ENCODE data around the gene SLX4IP. TPM values are rescaled to one million over a fixed set of nuclear protein-coding genes. Genes with fewer than 3 reads are reported as not detected.

Gene SLX4IP
- total and polyA plus RNA-seq, 2 donors (not counting 3 experiments of a cell fraction or from before 2014, with no cell fraction given), result 1.9 to 4.5 TPM

- dilution Hi-C loops (cut with MboI; ENCODE audit: extremely low pct_ligation_motif_present, low sequenced_read_pairs), result no loop called here
- Histone ChIP-seq H3K4me1 (ENCODE audit: control insufficient read depth, extremely low read depth, insufficient read depth, low read length) (peaks cover 2% of the 10 kb centered on the region), H3K9me3 (replicated peaks; ENCODE audit: control insufficient read depth, insufficient read depth, low read length) (no peaks in the 10 kb centered on the region), H3K9ac (replicated peaks; ENCODE audit: extremely low read depth, insufficient read depth, low read length) (no peak overlapping the region), H2AFZ (ENCODE audit: low read depth, low read length) (no peak overlapping the region), H3K4me3 (replicated peaks in 1 of 3; ENCODE audit: insufficient read depth in 1 of 3, low read depth in 1 of 3, low read length in 3 of 3) (no peak overlapping the region), H3K79me2 (ENCODE audit: control insufficient read depth, insufficient read depth, low read length) (no peaks in the 10 kb centered on the region), H3K27ac (ENCODE audit: insufficient read depth, low read depth, low read length) (no peak overlapping the region), H3K27me3 (ENCODE audit: control insufficient read depth in 2 of 2, insufficient read depth in 2 of 2, low read length in 2 of 2) (no peaks in the 10 kb centered on the region), H4K20me1 (replicated peaks; ENCODE audit: control insufficient read depth, extremely low read depth, insufficient read depth, low read length) (no peaks in the 10 kb centered on the region), H3K36me3 (ENCODE audit: control insufficient read depth in 2 of 2, extremely low read depth in 1 of 2, insufficient read depth in 2 of 2, low read length in 2 of 2) (no peaks in the 10 kb centered on the region), H3K4me2 (ENCODE audit: insufficient read depth, low read length) (no peak overlapping the region), H3K9me1 (replicated peaks; ENCODE audit: control insufficient read depth, extremely low read depth, insufficient read depth, low read length) (no peaks in the 10 kb centered on the region)
- no TSS peak for BruUV-seq (replicated peaks)
- DNase-seq (ENCODE audit: low read depth, low spot score) (no peak), FAIRE-seq (no peak)
- ChIA-PET POLR2A (no interaction called here), CTCF (interaction anchor here (0.8 to 1.3 kb wide), 3 partner anchors 9 to 22 kb away, joined by 3 to 5 read pairs (median 4); no protein-coding TSS in a partner anchor)
- intact Hi-C loops (cut with micrococcal nuclease), result no loop called here
- TF ChIP-seq POLR2AphosphoS5 (IDR thresholded peaks at IDR 0.05; ENCODE audit: insufficient read depth, low read depth, low read length) (no peak), MYC (IDR thresholded peaks at IDR 0.05; ENCODE audit: low read depth, low read length) (no peak), JUN (IDR thresholded peaks at IDR 0.05; ENCODE audit: borderline replicate concordance, insufficient read depth, insufficient read length, low read depth) (no peak), EZH2 (IDR thresholded peaks at IDR 0.05; ENCODE audit: borderline replicate concordance, low read depth, low read length, severe bottlenecking) (no peak), CTCF (IDR thresholded peaks at IDR 0.05; ENCODE audit: extremely low read depth in 1 of 2, insufficient read depth in 1 of 2, low read depth in 1 of 2, low read length in 2 of 2) (no peak), MAX (IDR thresholded peaks at IDR 0.05; ENCODE audit: insufficient read depth, insufficient read length) (no peak), POLR2A (IDR thresholded peaks at IDR 0.05; ENCODE audit: low read depth, low read length) (no peak), FOS (IDR thresholded peaks at IDR 0.05; ENCODE audit: borderline replicate concordance, insufficient read depth, low read length) (no peak), GATA2 (IDR thresholded peaks at IDR 0.05; ENCODE audit: insufficient read depth, insufficient read length, low read depth, low read length) (no peak)
Observed at GRCh38 chr20:10613911-10614310, 178.8 kb downstream of the SLX4IP start.
